ENCODE results near the gene HRH1.

GRCh38 chr3:11162401-11163345 is 8.4 kb downstream of the HRH1 start:
- TF ChIP-seq CTCF (IDR thresholded peaks at IDR 0.05) (no peak), EZH2 (IDR thresholded peaks at IDR 0.05) (no peak)
